GM19468 (cell line): Measurements from ENCODE around the gene AP1G1.
"Not testable (repeated sequence)": the region's sequence is repeated elsewhere in the genome, so short reads cannot be mapped to it uniquely, and the experiment has no call there.

Experiments
- ATAC-seq: cut with Tn5 transposase; IDR thresholded peaks from one replicate; pipeline ENCODE4 v1.9.1; 2021; ENCODE audit warnings: mild to moderate bottlenecking, moderate library complexity, moderate number of reproducible peaks; ENCODE audit not compliant: unreplicated experiment; ENCODE audit errors: extremely low read depth

AP1G1 gene

GRCh38 chr16:71808593-71809459 lies at the start of gene AP1G1:
AP1G1 (minus strand) TSS chr16:71808834; CDS start chr16:71789479, 19,355 bp downstream.
- ATAC-seq, result peak; percentile 39

- no peak for ATAC-seq
Observed at GRCh38 chr16:71855937-71856662, 47.5 kb upstream of the AP1G1 start.

GRCh38 chr16:71854369-71854948 lies 45.8 kb upstream of the AP1G1 start:
- ATAC-seq, result no peak

- ATAC-seq, result peak; percentile 48
Observed at GRCh38 chr16:71853413-71853812, 44.8 kb upstream of the AP1G1 start.

GRCh38 chr16:71852561-71852960 lies 43.9 kb upstream of the AP1G1 start:
- no peak for ATAC-seq

GRCh38 chr16:71852158-71852557 lies 43.5 kb upstream of the AP1G1 start:
- ATAC-seq, result no peak

- no peak for ATAC-seq
Observed at GRCh38 chr16:71851746-71852145, 43.1 kb upstream of the AP1G1 start.

- no peak for ATAC-seq
Observed at GRCh38 chr16:71848622-71849021, 40.0 kb upstream of the AP1G1 start.

- ATAC-seq, result no peak
Observed at GRCh38 chr16:71847096-71847495, 38.5 kb upstream of the AP1G1 start.

GRCh38 chr16:71846431-71846830 lies 37.8 kb upstream of the AP1G1 start:
- no peak for ATAC-seq

- ATAC-seq, result peak; percentile 48
Observed at GRCh38 chr16:71845639-71846430, 37.2 kb upstream of the AP1G1 start, which contains the start of gene ATXN1L. ATXN1L (plus strand) TSS chr16:71845976; CDS start chr16:71849741, 3,765 bp downstream.

- ATAC-seq, result no peak
Observed at GRCh38 chr16:71843572-71843971, 34.9 kb upstream of the AP1G1 start.

GRCh38 chr16:71840052-71840451 lies 31.4 kb upstream of the AP1G1 start:
- ATAC-seq, result no peak

GRCh38 chr16:71837150-71837549 lies 28.5 kb upstream of the AP1G1 start:
- ATAC-seq, result no peak

- ATAC-seq, result no peak
Observed at GRCh38 chr16:71834291-71834690, 25.7 kb upstream of the AP1G1 start.

GRCh38 chr16:71832112-71832511 lies 23.5 kb upstream of the AP1G1 start:
- not testable (repeated sequence) for ATAC-seq

- ATAC-seq, result not testable (repeated sequence)
Observed at GRCh38 chr16:71831698-71832097, 23.1 kb upstream of the AP1G1 start.

- no peak for ATAC-seq
Observed at GRCh38 chr16:71830359-71830758, 21.7 kb upstream of the AP1G1 start.

GRCh38 chr16:71826533-71827017 lies 17.9 kb upstream of the AP1G1 start:
- no peak for ATAC-seq

GRCh38 chr16:71817155-71817500 lies 8.5 kb upstream of the AP1G1 start:
- ATAC-seq, result not testable (repeated sequence)
